H1 (cell line): Measurements from ENCODE around the gene PTCH2. TPM values are rescaled to one million over a fixed set of nuclear protein-coding genes. Genes with fewer than 3 reads are reported as not detected.

Source experiments
- FOSL1 ChIP-seq: IDR thresholded peaks from 2 replicates; pipeline ENCODE4 v1.6.1; 2011; ENCODE audit warnings: mild to moderate bottlenecking, low read depth, low read length, moderate library complexity; ENCODE audit not compliant: insufficient read depth
- polyA plus RNA-seq, 7 experiments: library from polyadenylated mRNA; depleted of rRNA in 3 of 7; stranded (reverse) in 5 of 7; unstranded in 2 of 7; fragments of >200 nt in 5 of 7; fragments of 200-250 nt in 2 of 7; gene quantifications; 1 replicate in 5 of 7; 2 replicates in 1 of 7; 4 replicates in 1 of 7; pipeline versions ENCODE4 v1.2.1 to v1.2.3, GENCODE V29; 2011 to 2013; ENCODE audit warnings: missing spikeins in 2 of 7, mixed read lengths in 2 of 7
- total RNA-seq: library from RNA; stranded (reverse); fragmentation: NEBNext Ultra II Directional; extraction: Animal tissue kit (Norgen Biotek cat#: 25700); gene quantifications from 2 replicates; pipeline ENCODE4 v1.2.1, GENCODE V29; 2021

PTCH2 gene
- total and polyA plus RNA-seq, 2 of the 8 experiments (the other 6 are each of a cell fraction or from before 2014, with no cell fraction given), result 0.35 to 1.2 TPM

GRCh38 chr1:44870096-44870495, 27.0 kb upstream of the PTCH2 start (continued):
- no peak for TF ChIP-seq FOSL1
- TF ChIP-seq, all 59 proteins: peak for 0
